Measurements from ENCODE around the gene TSPAN10.
A peak's percentile ranks its signal among the peaks of the same experiment; 100 is the strongest.
"Not testable (repeated sequence)": the region's sequence is repeated elsewhere in the genome, so short reads cannot be mapped to it uniquely, and the experiment has no call there.

The TSPAN10 gene

GRCh38 chr17:81636505-81637288 is at the start of gene TSPAN10, which contains the start of gene NPLOC4:
TSPAN10 (plus strand) TSS chr17:81637196; CDS start chr17:81642413, 5,217 bp downstream.
NPLOC4 (minus strand) TSS chr17:81637112; CDS start chr17:81636930, 182 bp downstream.
- peak; percentile 88 for DNase-seq

DNA sequence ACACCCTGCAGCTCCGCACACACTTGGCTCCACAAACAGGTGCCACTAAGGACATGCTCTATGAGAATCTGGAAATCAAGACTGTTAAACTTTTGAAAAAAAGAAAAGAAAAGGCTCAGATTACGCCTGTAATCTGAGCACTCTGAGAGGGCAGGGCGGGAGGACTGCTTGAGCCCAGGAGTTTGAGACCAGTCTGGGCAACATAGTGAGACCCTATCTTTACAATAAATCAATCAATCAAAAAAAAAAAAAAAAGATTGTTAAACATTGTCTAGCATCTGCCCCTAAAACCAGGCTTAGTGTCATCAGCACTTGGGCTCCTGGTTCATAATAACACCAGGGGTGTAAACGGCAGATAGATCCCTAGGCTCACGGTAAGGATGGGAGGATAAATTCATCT is 47.4 kb upstream of the TSPAN10 start:
- no peak for DNase-seq

DNA sequence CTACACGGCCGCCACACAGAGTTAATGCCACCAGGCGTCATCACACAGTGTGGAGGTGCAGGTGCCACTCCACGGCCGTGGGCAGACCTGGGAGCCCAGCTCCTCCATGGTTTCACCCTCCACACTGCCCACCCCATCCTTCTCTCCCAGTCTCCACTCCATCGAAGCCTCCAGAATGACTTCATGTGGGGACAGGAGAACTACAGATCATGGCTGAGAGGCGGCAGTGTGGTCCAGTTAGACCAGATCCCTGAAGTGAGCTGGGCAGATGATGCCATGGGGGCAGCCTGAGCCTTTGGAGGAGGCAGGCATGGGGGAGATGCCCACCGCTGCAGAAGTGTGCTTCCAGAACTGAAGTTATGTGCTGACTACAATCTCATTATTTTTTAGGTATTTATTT is 46.9 kb upstream of the TSPAN10 start:
- no peak for DNase-seq

DNA sequence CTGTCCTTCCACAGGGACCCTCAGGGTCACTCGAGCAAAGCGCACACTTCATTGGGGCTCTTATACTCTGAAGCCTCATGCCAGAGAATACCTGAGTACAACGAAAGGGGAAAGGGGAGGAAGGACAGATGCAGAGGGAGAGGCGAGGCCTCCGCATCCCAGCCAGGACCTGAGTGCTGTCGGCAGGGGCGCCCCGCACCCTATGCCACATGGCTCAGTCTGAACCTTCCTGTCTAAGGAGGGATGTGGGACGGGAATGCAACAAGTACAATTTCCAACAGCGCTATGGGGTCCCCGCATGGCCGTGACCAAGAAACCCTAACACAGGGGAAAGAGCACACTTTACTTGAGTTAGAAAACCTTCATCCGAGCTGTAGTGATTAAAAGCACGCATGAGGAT is 45.0 kb upstream of the TSPAN10 start:
- DNase-seq: no peak

DNA sequence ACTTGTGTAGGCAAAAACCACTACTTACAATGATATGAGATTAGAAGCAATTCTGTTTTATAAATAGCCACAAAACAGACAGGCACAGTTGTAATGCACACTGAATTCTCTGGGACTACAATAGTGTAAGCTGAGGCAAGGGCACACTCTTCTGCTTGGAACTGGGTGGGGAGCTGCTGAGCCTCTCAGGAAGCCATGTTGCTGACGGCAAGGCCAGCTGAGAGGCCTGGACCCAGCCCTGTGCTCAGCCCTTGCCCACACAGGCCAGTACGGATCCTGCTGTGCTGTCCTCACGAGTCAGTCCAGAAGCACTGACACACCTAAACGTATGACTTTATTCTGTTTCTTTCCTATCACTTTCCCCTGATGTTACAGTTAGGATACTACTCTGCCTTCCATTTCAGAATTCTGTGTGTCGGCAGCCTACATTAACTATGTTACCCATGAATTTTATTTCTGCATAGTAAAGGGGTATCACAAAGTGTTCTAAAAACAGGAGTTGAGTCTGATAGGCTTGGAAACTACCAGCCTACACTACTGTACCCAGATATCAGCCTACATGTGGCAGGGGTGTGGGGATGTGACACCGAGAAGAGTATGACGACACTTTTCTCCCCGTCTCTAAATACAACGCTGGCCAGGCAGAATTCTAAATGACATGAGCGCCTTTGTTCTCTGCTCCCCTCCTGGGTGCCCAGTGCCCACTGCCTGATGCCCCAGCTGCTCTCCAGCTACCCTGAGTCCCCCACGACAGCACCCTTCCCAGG is 43.7 kb upstream of the TSPAN10 start:
- no peak for DNase-seq

DNA sequence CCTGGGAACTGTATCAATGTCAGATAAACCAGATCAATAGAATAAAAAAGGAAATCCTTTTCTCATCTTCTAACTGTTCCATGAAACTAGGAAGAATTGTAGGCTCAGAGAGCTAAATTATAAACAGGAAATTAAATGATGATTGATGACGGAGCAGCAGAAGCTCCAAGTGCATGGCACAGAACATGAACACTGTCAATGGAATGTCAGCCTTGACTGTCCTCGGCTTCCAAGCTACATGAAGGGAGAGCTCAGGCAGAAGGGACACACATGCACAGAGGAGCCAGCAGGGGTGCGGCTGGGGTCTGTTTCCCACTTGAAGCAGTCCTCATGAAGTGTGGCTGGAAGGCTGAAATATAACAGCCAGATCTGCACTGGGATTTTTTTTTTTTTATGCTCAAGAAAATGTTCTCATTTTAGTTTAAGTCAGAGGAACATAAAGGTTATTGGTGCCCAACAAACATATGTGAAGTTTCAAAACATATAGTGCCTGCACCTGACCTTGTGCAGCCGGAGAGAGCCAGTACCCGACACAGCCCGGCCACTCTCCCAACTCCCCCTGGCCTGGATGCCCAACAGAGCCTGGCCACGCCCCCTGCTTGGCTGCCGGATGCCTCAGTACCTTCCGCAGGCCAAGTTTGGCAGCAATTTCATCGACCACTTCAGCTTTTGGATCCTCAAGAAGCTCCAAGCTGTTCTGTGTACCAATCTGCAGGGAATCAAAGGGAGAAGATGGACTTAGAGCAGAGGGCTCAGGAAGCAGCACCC is 37.1 kb upstream of the TSPAN10 start:
- no peak for DNase-seq

GRCh38 chr17:81601525-81602120 is 35.4 kb upstream of the TSPAN10 start:
- DNase-seq: no peak

GRCh38 chr17:81603846-81604610 is 33.0 kb upstream of the TSPAN10 start:
- DNase-seq: no peak

- DNase-seq: no peak
Measured at GRCh38 chr17:81607431-81607830, 29.6 kb upstream of the TSPAN10 start.

GRCh38 chr17:81608082-81608481 is 28.9 kb upstream of the TSPAN10 start:
- no peak for DNase-seq

DNA sequence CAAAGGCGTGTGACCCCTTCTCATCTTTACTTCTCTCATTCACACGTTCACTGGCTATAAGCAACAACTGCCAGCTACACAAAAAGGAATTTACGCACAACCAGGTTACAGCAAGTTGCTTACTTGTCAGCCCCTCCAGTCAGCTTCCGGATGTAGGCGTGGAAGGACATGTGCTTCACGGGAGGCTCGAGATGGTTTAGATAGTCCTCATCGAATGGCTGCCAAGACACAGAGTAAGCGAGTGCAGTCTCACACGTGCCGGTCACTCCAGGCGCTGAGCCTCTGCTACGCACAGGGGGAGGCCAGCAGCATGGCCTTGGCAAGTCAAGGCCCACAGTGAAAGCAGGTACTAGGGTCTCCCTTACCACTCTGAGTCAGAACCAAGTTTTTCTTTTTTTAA is 28.4 kb upstream of the TSPAN10 start:
- no peak for DNase-seq

GRCh38 chr17:81609541-81610311 is 27.3 kb upstream of the TSPAN10 start:
- DNase-seq: no peak

GRCh38 chr17:81612172-81612970 is 24.6 kb upstream of the TSPAN10 start:
- DNase-seq: no peak

GRCh38 chr17:81615401-81615930 is 21.5 kb upstream of the TSPAN10 start:
- DNase-seq: no peak

DNA sequence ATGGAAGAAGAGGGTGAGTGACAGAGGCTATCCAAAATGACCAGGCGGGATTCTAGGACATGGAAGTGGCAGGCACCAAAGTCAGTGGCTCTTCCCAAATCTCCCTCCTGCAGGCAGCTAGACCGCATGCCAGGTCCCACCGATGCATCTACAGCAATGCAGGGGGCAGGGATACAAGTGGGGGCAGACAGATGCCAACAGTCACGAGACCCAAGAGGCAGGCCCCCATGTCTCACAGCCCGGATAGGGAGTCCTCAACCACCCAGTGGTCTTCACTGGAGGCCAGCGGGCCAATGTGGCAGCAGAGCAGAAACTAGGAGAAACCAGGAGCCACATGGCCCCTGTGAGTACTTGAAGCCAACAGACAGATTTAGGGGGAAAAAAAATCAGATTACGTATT is 20.1 kb upstream of the TSPAN10 start:
- DNase-seq: no peak

- DNase-seq: not testable (repeated sequence)
Measured at GRCh38 chr17:81618307-81618706, 18.7 kb upstream of the TSPAN10 start.

DNA sequence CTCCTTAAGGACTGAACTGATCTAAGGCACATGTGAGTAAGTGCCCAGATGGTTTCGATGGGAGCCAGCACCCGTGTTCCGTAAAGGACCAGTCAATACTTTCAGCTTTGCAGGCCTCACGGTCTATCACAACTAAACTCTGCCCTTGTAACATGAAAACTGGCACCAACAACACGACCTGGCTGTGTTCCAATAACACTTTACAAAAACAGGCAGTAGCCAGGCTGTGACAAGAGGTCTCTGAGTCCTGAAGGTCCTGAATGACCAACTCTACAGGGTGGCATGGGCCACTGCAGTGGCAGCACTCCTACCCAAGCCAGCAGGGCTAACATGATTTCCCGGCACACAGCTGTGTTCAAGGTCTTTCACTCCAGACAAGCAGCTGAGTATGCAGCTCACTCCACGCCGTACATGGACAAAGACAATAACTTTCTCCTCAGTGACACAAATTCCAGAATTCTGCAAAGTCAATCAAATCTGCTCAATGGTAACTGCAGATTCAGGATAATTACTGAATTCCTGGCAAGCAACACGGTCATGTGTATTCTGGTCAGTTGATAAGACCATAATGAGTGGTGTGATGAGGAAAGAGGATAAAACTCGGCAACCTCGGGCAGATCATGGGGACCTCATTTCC is 15.4 kb upstream of the TSPAN10 start:
- no peak for DNase-seq

GRCh38 chr17:81630274-81630673 is 6.7 kb upstream of the TSPAN10 start:
- no peak for DNase-seq

DNA sequence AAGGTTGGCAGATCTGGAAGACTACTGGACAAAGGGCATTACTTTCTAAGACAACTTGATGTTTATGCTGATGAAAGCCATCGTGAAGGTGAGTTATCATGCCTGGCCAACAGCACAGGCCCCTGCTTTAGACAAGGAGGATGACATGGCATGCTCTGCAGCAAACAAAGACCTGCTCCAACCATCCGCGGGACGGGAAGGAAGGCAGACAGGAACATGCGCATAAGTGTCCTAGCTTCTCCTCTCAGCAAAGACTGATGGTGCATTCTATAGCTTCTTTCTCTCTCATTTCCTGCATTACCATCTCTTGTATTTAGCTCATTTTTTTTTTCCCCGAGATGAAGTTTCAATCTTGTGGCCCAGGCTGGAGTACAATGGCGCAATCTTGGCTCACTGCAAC is 5.5 kb upstream of the TSPAN10 start:
- DNase-seq: no peak

- DNase-seq: no peak
Measured at GRCh38 chr17:81635431-81635830, 1.6 kb upstream of the TSPAN10 start.
